ENCODE measurements around the gene MAP4.

- TF ChIP-seq, protein P1, sequence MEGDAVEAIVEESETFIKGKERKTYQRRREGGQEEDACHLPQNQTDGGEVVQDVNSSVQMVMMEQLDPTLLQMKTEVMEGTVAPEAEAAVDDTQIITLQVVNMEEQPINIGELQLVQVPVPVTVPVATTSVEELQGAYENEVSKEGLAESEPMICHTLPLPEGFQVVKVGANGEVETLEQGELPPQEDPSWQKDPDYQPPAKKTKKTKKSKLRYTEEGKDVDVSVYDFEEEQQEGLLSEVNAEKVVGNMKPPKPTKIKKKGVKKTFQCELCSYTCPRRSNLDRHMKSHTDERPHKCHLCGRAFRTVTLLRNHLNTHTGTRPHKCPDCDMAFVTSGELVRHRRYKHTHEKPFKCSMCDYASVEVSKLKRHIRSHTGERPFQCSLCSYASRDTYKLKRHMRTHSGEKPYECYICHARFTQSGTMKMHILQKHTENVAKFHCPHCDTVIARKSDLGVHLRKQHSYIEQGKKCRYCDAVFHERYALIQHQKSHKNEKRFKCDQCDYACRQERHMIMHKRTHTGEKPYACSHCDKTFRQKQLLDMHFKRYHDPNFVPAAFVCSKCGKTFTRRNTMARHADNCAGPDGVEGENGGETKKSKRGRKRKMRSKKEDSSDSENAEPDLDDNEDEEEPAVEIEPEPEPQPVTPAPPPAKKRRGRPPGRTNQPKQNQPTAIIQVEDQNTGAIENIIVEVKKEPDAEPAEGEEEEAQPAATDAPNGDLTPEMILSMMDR (IDR thresholded peaks at IDR 0.05; ENCODE audit: low read depth, low read length, poor library complexity, severe bottlenecking): no peak
- no peak for TF ChIP-seq EZH2phosphoT487 (IDR thresholded peaks at IDR 0.05; ENCODE audit: borderline replicate concordance, low read length)
Observed at GRCh38 chr3:47910233-47910632, 106.0 kb downstream of the MAP4 start.
